Karpas-422 (cell line): ENCODE data around the gene ACVR1C. TPM values are rescaled to one million over a fixed set of nuclear protein-coding genes. Genes with fewer than 3 reads are reported as not detected.

Experiments used
- total RNA-seq: library from RNA; depleted of rRNA; stranded (reverse); fragments of >200 nt; shearing (Covaris generic); gene quantifications from 2 replicates; pipeline ENCODE4 v1.2.3, GENCODE V29; 2014; ENCODE audit warnings: low replicate concordance; rRNA removed

ACVR1C gene
- total RNA-seq, 1 experiment from 2014 or later: not detected

Other genes with a start within 250 kb of the ACVR1C start
- 72.2 and 97.7 TPM in 2 replicates for gene CYTIP, start 184.8 kb downstream of the ACVR1C start, total RNA-seq
- 0.07 and 0.22 TPM in 2 replicates for gene ACVR1, start 247.5 kb upstream of the ACVR1C start, total RNA-seq